CD4-positive, alpha-beta T cell treated with Interferon gamma for 1 hour (primary cell): Measurements from ENCODE around the gene AGPAT4.

Experiments
- DNase-seq: peaks from one replicate; pipeline ENCODE4 v3.0.0-alpha.2; 2020

AGPAT4 gene

DNA sequence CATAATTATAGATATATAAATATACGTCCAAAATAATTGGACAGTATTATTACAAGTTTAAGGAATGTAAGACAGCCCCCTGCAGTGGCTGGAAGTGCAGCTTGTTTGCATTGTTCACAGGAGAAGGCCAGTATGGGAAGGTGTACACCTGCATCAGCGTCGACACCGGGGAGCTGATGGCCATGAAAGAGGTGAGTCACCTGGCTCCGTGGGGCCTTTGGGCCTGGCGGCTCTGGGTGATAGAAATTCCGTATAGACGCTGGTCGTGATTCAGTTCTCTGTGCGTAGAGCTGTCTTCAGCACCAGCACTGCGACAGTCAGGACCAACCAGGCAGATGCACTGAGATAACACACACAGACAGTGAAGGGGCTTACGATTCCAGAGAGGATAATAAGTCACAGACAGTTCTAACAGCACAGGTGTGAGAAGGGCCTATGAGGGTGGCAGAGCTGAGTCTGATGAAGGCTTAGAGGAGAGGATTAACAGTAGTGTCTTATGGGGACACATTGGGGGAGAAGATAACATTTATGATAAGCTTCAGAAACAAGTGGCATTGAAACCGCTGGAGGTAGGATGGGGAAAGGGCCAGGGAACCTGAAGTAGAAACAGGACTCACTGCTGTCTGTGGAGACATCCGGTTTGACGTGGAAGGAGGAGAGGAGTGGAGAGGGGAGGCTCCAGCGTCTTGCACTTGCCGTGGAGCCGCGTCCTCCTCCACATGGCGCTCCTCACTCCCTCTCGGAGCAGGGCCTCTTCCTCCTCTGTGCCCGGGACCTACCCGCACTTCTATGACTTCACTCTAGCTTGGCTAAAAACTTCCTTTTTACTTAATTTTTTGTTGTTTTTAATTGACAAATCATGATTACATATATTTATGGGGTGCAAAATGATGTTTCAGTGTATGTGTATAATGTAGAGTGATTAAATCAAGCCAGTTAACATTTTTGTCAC, 165.8 kb downstream of the AGPAT4 start:
- no peak for DNase-seq

DNA sequence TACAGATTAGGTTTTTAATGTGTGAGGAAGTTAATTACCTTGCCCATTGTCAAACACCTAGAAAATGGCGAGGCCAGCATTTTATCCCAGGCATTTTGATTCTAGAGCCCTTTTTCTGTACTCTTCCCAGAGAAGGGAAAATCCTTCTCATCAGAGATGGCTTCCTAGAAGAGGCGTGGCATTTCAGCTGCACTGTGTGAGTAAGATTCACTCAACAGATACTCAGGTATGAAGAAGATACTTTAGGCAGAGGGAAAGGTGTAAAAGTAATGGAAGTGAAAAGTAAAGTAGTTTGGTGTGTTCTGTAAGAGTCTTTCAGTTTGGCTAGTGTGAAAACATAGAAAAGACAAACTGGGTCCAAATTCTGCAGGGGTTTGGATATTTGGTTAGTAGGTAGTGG, 168.5 kb downstream of the AGPAT4 start:
- no peak for DNase-seq

DNA sequence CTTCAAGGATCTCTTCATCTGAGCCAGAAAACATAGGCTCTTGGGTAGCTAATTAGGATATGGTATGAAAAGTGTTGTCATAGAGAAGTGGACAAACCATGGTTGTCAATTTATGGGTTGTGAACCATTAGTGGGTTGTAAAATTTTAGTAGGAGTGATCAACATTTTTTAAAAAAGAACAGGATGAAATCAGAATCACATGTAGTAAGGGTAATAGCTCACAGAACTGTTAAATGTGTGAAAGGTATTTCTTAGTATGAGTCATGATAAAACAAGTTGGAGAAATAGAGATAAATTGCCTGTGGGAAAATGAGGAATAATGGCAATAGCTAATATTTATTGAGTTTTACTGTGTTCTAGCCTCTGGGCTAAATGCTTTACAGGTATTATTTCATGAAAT, 168.9 kb downstream of the AGPAT4 start:
- no peak for DNase-seq

DNA sequence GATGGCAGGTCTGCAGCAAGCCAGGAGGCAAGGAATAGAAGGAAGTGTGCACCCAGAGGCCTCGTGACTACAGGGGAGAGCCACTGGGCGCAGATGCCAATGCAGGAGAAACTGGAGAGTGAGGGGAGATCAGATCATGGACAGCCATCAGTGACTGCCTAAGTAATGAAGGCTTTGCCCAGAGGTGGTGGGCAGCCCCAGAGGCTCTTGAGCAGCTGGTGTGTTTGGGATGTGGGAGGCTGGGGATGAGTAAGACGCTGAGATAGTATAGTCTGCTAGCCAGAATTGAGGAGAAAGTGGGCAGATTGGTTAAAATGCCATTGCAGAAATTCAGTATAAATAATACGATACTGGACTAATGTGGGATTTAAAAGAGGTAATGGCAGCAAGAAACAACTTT, 170.4 kb downstream of the AGPAT4 start:
- DNase-seq: no peak

DNA sequence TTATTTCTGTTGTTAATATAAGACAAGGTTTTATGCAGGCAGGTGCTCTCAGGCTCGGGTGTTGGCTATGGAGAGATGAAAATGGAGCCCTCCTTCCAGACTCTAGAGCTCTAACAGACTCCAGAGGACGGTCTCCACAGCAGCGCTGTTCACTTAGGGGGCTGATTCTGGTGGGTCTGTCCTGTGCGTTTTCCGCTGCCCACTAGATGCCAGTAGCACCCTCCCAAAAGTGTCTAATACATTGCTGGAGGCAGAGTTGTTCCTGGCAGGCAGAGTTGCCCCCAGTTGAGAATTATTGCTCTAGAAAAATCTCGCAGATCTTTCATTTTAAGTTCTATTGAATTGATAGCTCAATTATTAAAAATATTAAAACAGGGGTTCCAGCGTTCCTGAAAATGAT, 172.3 kb downstream of the AGPAT4 start:
- no peak for DNase-seq

DNA sequence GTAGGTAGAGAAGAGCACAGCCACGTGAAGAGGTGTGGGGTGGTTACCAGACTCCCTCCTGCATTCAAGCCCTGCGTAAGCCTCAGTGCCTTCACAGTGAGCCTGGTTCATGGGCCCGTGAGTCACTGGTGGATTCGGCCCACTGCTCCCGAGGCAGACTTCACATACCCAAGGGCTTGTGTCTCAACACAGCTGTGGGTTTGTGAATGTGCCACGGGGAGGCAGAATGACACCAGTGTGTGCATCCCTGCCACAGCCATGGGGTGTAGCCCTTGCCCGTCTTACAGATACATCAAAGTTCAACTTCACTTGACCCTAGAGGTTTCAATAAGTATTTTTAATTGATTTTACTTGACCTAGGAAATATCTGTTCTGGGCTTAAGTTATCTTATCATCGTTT, 173.8 kb downstream of the AGPAT4 start:
- no peak for DNase-seq

DNA sequence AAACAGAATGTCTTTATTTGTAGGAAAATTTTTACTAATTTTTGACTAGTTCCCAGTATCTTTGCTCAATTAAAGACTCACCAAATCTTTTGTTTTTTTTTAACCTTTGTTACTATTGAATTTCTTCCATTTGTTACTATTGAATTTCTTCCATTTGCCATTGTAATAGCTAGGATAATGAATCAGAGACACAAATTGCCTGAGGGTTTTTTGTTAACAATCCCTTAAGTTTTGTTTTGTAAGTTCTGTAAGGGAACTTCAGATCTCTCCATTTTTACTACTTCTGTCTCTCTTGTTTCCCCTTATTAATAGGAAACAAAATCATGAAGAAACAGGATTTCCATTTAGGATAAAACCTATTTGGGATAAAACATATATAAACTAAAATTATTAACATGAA, 177.9 kb downstream of the AGPAT4 start:
- DNase-seq: no peak

DNA sequence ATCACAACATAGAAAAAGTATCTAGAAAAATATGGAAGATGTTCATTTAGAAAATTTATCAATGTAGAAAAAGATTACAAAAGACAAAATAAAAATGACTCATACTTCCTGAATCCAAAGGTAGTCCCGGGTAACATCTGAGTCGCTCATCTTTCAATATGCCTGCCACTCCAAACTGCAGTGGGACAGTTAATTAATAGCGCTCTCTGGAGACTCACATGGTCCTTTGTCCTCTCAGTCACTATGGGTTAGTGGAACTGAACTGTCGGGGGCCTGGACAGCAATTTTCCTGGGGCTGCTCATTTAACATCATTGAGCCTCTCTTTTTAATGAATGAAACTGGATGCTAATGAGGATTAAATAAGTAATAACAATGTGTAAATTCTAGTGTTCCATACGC, 178.9 kb downstream of the AGPAT4 start:
- no peak for DNase-seq

DNA sequence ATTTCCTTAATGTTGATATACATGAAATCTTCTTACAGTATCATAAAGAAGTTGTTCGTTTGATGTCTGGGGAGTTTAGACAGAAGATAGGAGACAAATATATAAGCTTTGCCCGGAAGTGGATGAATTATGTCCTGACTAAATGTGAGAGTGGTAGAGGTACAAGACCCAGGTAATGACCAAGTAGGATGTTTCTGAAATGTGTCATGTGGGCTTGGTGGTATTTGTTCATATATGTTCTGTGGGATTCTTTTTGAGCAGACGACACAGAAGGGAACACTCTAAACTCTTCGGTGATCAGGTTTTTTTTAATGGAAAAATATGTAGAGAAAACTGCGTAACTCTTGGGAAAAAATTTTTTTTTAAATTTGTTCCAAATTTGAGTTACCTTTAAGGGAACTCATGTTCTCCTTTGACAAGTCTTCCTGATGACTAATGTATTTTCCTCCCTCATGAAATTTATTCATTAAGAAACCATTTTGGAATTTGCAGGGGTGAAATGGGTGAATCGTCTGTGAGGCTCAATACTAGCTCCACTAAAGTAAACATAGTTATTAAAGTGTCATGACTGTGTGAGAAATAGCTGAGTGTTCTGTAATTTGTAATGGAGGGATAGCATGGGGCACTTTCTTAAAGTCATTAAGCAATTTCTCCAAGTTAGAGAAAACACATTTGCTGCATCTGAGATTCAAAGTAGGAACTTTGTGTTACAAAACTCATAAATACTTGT, 181.7 kb downstream of the AGPAT4 start:
- no peak for DNase-seq

DNA sequence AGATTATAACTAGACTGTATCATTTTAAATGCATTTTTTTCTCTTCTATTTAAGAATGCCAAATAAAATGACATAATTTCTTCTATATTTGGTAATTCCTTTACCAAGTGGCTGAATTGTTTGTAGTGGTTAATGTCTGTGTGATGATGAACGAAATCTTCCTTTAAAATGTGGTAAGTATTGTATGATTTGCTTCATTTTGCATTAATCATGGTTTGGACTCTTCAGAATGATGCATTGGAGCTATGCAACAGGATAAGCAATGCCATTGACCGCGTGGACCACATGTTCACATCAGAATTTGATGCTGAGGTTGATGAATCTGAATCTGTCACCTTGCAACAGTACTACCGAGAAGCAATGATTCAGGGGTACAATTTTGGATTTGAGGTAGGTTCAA, 182.7 kb downstream of the AGPAT4 start:
- DNase-seq: no peak

DNA sequence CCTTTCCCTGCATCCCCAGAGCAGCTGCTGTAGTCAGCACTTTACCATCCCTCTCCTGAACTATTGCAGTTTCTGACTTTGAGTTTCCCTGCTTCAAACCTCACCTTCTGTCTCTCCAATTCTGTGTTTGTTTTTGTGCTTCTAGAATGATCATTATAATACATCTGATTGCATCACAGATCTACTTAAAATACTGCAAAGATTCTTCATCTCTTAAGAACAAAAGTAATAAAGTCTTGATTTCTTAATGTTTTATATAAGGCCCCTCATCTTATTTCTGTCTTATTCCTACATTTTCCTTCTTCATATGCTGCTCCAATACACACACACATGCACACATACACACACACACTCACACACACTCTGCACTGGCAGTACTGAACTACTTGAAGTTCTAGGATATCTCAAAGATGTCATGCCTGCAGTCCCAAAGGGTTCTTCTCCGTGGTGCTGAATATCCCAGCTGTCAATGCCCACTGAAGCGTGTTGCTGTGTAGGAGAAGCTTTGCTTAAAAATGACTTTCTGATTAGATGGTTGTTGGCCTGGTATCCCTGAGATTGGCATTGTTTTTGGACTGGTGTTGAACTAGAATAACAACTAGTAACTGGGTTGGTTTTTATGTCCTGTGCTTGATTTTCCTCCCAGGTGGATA, 185.1 kb downstream of the AGPAT4 start:
- no peak for DNase-seq

DNA sequence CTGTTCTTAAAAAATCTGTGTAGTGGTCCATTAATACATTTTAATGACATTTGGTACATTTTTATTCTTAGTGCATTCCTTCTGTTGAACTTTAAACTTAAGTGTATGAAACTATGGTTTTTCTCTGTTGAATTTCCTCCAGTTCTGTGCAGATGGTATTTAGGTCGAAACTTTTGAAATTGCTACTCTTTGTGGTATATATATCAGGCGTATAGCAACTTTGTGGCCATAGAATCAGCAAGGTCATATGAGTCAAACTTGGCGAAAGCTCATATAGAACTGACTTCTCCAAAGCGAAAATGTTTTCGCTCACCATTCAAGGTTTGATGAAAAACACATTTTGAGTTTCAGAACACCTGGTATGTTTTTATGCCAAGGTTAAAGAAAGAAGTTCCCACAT, 188.6 kb downstream of the AGPAT4 start:
- DNase-seq: no peak

DNA sequence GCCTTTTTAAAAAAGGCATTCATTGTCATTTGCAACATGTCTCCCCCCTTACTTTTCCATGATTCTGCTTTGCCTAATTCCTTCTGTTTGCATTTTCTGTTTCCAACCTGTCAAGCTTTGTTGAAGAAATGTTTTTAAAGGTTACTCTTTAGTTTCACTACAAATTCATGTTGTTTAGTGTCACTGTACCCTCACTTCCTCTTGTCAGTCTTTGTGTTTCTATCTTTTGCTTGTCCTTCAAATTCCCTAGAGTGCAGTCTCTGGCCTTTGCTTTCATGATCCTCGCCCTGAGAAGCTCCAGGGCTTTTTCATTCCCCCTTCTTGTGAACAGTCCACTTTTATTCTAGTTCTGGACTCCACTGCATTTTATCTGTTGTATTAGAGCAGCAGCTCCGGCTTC, 191.6 kb downstream of the AGPAT4 start:
- no peak for DNase-seq

DNA sequence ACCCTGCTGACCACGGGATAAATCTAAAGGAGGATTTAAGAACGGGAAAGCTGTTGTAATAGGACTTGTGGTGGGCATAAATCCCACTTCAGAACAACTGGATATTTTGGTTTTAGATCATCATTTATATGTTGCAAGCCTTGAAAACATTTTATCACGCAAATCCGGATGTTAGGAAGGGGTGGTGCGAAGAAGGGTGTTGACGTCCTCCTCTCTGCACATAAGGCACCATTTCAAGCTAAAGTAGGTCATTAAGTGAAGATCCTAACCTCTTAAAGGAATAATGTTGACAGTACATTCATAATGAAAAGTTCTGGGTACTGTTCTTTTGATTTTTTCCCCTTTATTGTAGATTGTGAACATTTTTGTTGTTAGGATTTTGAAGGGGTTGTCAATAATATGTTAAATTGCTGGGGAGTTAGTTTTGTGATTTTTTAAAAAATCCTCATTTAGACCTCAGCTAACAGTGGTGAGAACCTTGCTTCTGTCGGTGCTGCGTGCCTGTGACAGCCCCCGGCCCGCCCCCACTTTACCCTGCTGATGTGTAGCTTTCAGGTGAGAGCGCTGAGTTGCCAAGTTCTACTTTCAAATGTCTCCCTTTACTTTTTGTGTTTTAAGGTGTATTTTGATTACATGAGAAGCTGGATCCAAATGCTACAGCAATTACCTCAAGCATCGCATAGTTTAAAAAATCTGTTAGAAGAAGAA, 193.4 kb downstream of the AGPAT4 start:
- DNase-seq: no peak
